Measurements from ENCODE around the gene PTPN18.

PTPN18 gene

DNA sequence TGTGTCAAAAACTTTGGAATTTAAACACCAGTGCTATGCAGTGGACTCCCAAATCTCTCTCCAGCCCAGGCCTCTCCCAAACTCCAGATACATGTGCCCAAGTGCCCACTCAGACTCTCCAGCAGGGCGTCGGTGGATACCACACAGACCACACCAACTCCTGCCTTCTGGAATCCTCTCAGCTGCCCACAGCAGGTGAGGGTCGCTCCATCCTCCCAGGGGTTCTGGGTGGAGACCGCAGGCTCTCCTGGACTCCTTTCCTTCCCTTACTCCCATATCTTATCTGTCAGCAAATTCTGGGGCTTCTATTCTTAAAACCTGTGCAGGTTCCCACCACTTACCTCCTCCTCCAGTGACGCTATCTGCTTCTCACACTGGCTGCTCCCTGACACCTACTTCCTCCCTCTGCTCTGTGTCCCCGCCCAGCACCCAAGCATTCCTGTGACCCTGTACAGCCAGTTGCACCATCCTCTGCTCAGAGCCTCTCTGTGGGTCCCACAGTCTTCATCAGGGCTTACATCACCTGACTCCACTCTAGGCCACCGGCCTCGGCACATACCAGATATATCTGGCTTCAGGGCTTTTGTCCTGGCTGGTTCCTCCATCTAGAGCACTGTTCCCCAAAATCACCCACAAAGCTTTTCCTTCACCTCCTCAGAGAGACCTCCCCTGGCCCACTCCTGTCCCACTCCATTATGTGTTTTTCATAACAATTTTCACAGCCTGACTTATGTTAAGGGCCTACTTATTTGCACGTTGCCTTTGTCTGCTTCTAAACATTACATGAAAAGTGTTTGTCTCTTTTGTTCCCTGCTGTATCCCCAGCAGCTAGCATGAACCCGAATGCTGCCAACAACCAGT, 15.7 kb upstream of the PTPN18 start:
- DNase-seq (ENCODE audit: extremely low read depth in 1 of 2, low read depth in 1 of 2) = no peak

DNA sequence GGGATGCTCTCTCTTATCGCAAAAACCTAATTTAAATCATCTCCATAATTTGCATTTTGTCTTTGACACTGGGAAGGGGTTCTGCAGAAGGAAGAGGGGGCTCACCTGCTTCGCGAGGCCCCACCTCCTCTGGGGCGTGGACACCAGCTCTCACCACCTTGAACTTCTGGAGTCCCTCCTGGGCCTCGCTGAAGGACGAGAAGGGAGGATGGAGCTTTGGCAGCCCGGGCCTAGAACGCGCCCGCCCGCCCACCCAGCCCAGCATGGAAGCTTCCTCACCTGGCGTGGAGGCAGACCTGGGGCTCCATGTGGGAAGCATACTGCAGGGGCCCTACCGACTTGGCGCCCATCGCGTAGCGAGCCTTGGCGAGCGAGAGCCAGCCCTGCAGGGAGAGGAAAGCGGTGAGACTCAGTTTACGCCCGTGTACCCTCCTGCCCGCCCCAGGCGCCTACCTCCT, 14.3 kb upstream of the PTPN18 start:
- no peak for DNase-seq (ENCODE audit: extremely low read depth in 1 of 2, low read depth in 1 of 2)

DNA sequence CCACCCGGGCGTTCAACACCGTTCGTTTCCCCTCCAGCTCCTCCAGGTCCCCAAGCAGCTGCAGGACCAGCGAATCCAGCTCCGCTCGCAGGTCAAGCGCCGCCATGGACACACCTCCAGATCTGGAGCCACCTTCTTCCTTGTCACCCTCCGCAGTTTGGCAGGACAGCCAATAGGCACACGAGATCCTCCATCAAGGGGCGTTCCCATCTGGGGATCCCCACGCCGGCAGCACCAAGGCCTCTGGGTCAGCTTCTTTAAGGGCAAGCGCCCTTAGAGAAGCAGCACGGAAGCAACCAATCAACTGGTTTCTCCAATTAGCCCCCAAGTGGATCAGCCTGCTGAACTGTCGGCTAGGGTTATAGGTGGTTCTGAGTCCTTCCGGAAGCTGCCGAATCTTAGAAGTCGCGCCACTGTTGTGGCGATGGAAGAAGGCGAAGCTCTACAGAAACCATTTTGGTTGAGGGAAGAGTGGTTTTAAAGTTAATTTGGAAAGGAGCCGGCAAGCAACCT, 13.8 kb upstream of the PTPN18 start:
- peak; percentile 27 to 63 for DNase-seq (ENCODE audit: extremely low read depth in 1 of 2, low read depth in 1 of 2)

DNA sequence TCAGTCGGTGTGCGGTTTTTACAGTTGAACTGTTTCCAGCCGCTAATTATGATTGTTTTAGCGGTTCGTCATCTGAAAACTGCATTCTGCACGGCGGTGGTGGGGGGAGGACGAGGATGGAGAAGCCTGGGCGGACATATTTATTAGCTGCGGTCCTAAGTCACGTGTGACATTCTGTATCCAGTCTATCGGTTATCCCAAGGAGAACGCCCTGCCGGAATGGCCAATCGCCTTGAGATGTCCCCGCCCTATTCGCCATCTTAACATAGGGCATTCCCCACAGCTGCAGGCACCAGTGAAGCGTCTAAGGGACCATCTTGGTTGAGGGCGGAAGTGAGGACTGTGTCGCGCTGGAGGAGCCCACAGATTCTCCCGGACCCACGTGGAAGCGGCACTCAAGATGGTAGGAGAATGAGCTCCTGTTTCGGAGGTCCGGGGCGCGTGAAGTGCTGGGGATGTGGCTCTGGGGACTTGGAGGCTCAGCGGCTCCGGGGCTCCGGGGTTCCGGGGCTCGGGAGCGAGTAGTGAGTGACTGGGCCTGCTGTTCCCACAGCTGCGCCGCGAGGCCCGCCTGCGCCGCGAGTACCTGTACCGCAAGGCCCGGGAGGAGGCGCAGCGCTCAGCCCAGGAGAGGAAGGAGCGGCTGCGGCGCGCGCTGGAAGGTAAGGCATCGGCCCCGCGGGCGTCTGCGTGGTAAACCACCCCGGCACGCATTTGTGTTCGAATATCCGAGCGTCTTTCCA, 13.2 kb upstream of the PTPN18 start, which contains the start of gene IMP4:
Gene IMP4, plus strand, starts transcription at position 365 of the 743 bp plus-strand sequence. Its CDS starts 36 bp downstream, at position 401.
- peak; percentile 85 to 86 for DNase-seq (ENCODE audit: extremely low read depth in 1 of 2, low read depth in 1 of 2)

DNA sequence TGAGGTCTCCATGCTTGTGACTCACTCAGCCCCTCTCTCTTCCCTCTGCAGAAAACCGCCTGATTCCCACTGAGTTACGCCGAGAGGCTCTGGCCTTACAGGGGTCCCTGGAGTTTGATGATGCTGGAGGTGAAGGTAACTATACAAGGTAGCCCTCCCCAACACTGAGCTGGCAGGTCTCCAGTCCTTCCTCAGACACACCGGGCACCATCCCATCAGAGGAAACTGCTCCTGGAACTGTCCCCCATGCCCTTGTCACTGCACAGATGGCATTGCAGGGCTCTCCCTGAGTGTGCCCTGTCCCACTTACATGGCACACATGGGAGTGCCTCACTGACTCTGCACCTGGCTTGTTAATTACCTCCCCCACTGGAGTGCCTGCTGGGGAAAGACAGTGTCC, 11.3 kb upstream of the PTPN18 start:
- DNase-seq (ENCODE audit: extremely low read depth in 1 of 2, low read depth in 1 of 2) = no peak

DNA sequence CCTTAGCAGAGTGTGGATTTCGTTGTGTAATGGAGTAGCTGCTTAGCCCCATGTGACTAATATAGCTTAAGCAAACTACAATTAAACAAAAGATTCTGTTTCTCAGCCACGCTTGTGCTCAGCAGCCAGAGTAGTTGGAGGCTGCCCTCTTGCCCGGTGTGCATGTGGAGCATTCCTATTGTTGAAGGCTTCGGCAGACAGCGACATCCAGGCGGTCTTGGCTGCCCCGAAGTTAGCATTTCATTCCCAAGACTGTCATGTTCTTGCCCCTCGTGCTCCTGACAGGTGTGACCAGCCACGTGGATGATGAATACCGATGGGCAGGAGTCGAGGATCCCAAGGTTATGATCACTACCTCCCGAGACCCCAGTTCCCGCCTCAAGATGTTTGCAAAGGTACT, 10.8 kb upstream of the PTPN18 start:
- DNase-seq (ENCODE audit: extremely low read depth in 1 of 2, low read depth in 1 of 2) = no peak

DNA sequence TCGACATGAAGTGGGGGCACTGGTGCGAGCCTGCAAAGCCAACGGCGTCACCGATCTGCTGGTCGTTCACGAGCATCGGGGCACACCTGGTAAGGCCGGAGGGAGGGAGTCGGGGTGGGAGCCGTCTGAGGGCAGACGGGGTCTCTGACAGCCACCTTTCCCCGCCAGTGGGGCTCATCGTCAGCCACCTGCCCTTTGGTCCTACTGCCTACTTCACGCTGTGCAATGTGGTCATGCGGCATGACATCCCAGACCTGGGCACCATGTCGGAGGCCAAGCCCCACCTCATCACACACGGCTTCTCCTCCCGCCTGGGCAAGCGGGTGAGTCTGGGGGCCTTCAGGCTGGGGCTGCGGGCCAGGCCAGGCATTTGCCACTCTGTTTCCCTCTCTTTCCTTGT, 10.2 kb upstream of the PTPN18 start:
- DNase-seq (ENCODE audit: extremely low read depth in 1 of 2, low read depth in 1 of 2) = no peak

DNA sequence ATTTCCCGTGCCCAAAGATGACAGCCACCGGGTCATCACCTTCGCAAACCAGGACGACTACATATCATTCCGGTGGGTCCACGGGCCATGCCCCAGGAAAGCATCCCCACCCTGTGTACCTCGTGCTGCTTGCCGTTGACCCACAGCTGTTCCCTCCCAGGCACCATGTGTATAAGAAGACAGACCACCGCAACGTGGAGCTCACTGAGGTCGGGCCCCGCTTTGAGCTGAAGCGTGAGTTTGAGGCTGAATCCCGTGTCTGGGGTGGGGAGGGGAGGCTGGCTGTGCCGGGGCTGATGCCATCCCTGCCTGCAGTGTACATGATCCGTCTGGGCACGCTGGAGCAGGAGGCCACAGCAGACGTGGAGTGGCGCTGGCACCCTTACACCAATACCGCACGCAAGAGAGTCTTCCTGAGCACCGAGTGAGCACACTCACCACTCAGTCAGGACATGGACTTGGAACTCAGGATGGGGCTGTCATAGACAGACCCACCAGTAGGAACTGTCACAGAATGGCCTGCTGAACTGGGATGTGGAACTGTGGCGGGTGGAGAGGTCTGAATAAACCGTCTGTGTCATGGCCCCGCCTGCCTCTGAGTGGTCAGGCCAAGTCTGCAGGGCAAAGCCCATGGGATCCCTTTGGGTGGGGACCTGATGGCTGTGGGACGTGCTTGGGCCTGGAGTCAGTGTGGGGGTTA, 9.7 kb upstream of the PTPN18 start:
- no peak for DNase-seq (ENCODE audit: extremely low read depth in 1 of 2, low read depth in 1 of 2)

DNA sequence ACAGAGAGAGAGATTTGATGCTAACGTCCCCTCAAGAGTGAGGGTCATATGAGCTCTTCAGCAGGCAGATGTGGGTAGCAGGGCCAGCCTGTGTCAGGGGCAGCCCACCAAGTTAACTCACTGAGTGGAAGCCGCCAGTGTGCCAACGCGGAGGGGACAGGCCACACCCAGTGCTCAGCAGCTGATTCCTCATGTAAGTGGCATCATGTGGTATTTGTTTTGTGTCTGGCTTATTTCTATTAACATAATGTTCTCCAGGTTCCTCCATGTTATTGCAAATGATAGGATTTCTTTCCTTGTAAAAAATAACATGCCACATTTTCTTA, 9.2 kb upstream of the PTPN18 start:
- DNase-seq (ENCODE audit: extremely low read depth in 1 of 2, low read depth in 1 of 2) = no peak

DNA sequence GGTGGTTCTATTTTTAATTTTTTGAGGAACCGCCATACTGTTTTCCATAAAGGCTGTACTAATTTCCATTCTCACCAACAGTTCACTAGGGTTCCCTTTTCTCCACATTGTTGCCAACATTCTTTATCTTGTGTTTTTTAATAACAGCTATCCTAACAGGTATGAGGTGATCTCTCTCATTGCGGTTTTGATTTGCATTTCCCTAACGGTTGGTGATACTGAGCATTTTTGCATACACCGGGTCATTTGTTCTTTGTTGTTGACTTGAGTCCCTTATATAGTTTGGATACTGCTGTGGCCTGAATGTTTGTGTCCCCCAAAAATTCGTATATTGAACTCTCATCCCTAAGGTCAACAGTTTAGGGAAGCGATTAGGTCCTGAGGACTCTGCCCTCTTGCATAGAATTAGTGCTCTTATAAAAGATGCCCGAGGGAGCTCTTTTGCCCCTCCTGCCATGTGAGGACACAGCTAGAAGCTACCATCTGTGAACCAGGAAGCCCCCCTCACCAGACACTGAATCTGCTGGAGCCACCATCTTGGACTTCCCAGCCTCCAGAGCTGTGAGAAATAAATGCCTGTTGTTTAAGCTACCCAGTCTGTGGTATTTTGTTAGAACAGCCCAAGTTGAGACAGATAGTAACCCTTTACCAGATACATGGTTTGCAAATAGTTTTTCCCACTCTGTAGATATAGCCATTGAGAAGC, 8.5 kb upstream of the PTPN18 start:
- no peak for DNase-seq (ENCODE audit: extremely low read depth in 1 of 2, low read depth in 1 of 2)

DNA sequence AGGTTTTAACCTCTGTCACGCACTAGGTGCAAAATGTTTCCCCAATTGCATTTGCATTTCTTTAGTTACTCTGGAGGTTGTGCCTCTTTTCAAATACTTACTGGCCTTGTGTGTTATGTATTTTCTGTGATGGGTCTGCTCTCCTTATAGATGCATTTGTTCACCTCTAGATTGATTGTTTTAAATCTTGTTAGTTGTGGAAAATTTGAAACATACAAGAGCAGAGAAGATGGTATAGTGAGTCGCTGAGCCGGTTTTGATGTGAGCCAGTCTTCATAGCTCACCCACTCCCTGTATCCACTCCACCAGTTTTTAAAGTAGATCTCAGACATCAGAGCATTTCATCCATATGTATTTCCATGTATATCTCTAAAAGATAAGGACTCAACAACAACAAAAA, 6.7 kb upstream of the PTPN18 start:
- no peak for DNase-seq (ENCODE audit: extremely low read depth in 1 of 2, low read depth in 1 of 2)

DNA sequence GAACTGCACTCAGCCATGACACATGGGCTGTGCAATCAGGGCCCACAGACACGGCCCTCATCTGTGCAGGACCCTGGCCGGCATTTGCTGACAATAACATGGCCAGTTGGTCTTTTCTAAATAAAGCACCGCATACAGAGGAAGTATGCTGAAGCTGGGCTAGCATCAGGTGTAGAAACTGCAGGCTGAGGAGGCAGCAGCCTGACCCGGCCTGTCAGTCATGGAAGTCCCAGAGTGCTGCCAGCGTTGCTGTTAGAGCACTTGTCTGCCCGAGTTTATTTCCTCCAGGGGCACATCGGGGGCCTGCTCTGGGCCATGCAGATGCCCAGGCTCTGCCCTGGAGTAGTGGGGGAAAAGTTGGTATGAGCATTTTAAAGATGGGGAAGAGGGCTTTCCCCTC, 4.1 kb upstream of the PTPN18 start:
- DNase-seq (ENCODE audit: extremely low read depth in 1 of 2, low read depth in 1 of 2) = no peak

DNA sequence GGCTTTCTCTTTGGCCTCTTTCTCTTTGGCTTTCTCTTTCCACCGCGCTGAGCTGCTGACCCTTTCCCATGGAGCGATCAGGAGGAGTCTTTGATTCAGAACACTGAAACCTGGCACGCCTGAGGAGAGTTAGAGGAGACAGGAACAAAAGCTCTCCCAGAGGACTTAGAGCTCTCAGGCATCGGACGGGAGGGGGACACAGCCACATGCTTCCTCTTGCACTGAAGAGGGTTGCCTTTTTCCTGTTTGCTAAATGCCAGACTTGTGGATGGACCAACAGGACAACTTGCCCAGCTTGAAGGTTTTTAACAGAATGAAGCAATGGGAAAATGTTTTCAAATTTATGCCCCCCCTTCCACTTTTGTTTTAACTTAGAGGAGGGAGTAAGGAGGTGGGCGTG, 3.6 kb upstream of the PTPN18 start:
- no peak for DNase-seq (ENCODE audit: extremely low read depth in 1 of 2, low read depth in 1 of 2)

DNA sequence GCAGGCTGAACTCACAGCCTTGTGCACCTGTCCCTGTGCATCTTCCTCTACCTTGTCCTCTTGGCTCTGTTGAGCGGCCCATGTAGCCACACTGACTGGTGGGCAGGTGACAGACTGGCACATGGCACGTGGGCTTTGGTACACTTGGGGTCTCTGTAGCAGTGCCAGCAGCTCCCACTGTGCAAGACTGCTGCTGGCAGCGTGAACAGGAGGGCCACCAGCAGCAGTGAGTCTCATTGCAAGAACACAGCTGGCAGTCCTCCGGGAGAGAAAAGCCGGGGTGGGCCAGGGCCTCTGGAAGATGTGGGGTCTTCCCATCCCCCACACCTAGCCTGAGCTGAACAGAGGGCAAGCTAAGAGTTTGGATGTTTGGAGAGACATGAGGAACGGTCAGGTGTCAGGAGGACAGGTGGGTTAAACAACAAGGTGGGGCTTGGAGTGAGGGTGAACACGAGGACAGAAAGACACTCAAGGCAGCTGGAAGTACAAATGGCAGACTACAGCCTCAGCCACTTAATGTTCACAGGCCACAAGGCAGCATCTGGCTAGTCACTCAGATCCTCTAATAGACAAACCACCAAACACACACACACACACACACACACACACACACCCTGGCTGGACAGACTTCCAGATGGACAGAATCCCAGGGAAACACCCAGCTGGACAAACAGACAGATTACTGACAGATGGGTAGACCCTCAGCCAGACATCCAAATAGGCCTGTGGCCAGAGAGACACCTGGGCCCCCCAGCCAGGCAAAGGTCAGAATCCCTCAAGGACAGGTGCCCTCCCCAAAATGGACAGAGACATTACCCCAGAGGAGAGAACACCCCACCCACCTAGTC, 2.3 kb upstream of the PTPN18 start:
- no peak for DNase-seq (ENCODE audit: extremely low read depth in 1 of 2, low read depth in 1 of 2)

DNA sequence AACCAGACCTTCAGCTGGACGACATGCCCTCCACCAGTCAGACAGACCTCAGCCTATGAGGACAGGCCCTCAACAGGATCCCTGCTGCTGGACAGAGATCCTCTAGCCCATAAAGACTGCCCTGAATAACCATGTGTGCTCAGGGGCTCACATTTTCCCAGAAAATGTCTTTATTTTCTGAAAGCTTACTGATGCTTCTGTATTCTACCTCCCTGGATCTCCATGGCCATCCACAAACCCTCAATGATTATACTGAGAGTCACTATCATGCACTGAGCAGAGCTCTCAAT, 1.8 kb upstream of the PTPN18 start:
- DNase-seq (ENCODE audit: extremely low read depth in 1 of 2, low read depth in 1 of 2) = no peak

DNA sequence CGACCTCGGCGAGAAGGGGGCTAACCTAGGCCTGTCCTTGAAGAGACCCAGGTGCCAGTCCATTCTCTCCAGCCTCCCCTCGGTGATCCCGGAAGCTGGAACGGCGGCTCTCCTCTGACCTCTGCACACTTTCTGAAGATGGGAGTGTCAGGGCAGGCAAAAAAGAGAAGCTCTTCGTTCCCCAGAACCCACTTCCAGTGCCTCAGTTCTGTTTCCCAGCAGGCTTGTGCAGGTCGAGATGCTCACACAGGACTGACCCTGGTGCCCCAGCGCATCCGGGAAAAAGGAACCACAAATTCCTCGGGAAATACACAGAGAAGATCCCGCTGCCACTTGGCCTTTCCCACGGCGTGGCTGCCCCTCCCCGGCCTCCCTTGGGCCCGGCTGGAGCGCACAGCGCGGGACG, 681 bp upstream of the PTPN18 start:
- DNase-seq (ENCODE audit: extremely low read depth in 1 of 2, low read depth in 1 of 2) = no peak

DNA sequence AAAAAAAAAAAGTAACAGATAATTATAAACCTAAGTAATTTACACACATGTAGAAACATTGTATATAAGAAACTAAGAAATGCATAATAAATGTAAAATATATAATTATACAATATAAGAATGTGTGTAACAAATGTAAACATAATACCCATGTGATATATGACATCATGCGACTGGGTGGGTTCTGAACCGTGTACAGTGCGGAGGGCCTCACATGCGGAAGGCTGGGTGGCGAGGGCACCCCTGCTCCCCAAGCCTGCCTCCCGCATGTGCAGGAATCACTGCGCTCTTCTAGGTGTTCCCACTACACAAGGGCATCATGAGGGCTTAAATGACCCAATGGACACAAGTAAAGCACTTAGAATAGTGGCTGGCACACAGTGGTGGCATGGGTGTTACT, 2.0 kb downstream of the PTPN18 start:
- DNase-seq (ENCODE audit: extremely low read depth in 1 of 2, low read depth in 1 of 2) = no peak

DNA sequence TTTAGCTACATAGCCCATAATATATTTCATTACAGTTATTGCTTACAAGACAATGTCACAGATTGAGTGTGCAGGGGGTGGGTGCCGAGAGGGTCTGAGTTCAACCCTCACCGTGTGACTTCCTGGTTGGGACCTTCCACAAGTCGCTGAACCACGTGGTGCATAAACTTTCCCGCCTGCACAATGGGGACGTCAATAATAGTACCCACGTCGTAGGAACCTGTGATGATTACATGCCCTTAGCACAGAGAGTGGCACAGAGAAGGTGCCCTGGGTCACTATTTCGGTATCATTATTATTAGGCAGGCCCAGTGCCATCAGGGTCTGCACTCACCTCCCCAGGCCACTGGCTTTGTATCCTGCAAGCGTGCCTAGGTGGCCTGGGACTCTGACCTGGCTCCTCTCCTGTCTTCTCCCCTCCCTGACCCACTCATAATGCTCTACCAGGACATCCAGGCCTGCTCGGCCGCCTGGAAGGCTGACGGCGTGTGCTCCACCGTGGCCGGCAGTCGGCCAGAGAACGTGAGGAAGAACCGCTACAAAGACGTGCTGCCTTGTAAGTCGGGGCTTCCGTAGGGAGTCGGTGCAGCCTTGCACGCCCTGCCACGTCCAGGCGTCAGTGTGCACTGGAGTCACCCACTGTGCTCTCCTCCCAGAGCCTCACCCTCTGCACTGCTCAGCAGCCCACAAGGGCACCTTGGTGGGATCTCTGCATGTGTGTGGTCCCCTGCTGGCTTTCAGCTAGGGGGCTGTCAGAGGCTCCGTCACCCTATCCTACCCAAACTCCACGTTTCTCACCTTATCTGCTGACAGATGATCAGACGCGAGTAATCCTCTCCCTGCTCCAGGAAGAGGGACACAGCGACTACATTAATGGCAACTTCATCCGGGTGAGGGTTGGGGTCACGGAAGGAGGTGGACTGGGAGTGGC, 2.8 kb downstream of the PTPN18 start:
- no peak for DNase-seq (ENCODE audit: extremely low read depth in 1 of 2, low read depth in 1 of 2)

DNA sequence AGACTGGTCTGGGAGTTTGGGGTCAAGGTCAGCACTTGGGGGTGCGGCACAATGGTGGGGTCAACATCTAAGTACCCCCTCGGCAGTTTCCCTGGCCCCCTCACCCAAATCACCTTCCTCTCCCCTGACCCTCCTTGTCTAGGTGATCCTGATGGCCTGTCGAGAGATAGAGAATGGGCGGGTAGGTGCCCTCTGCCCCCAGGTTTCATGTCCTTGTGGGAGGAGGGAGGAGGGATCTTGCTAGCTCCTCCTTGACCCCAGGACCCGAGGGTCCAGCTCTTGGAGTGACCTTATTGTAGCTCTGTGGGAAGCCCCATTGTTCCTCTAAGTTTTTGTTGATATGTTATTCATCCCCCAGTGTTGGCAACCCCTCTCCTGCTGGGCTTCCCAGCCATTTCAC, 3.6 kb downstream of the PTPN18 start:
- no peak for DNase-seq (ENCODE audit: extremely low read depth in 1 of 2, low read depth in 1 of 2)

Data from activated CD8-positive, alpha-beta memory T cell treated with anti-CD3 and anti-CD28 coated beads for 1 hour (primary cell).